ENCODE results near the gene KATNB1.

GRCh38 chr16:57754354-57755060 lies 18.9 kb downstream of the KATNB1 start:
- TF ChIP-seq CTCF (conservative IDR thresholded peaks at IDR 0.05; ENCODE audit: low read depth in 2 of 2) (no peak), EZH2phosphoT487 (IDR thresholded peaks at IDR 0.05; ENCODE audit: unreplicated experiment) (no peak), POLR2AphosphoS5 (IDR thresholded peaks at IDR 0.05; ENCODE audit: low read depth) (no peak), EZH2 (IDR thresholded peaks at IDR 0.05; ENCODE audit: low read depth, unreplicated experiment) (no peak), JUNB (IDR thresholded peaks at IDR 0.05; ENCODE audit: unreplicated experiment) (no peak), STAT1 (IDR thresholded peaks at IDR 0.05; ENCODE audit: unreplicated experiment) (no peak), NANOG (IDR thresholded peaks at IDR 0.05; ENCODE audit: borderline replicate concordance) (no peak), ETS1 (IDR thresholded peaks at IDR 0.05) (no peak)
- TF ChIP-seq, protein P1, sequence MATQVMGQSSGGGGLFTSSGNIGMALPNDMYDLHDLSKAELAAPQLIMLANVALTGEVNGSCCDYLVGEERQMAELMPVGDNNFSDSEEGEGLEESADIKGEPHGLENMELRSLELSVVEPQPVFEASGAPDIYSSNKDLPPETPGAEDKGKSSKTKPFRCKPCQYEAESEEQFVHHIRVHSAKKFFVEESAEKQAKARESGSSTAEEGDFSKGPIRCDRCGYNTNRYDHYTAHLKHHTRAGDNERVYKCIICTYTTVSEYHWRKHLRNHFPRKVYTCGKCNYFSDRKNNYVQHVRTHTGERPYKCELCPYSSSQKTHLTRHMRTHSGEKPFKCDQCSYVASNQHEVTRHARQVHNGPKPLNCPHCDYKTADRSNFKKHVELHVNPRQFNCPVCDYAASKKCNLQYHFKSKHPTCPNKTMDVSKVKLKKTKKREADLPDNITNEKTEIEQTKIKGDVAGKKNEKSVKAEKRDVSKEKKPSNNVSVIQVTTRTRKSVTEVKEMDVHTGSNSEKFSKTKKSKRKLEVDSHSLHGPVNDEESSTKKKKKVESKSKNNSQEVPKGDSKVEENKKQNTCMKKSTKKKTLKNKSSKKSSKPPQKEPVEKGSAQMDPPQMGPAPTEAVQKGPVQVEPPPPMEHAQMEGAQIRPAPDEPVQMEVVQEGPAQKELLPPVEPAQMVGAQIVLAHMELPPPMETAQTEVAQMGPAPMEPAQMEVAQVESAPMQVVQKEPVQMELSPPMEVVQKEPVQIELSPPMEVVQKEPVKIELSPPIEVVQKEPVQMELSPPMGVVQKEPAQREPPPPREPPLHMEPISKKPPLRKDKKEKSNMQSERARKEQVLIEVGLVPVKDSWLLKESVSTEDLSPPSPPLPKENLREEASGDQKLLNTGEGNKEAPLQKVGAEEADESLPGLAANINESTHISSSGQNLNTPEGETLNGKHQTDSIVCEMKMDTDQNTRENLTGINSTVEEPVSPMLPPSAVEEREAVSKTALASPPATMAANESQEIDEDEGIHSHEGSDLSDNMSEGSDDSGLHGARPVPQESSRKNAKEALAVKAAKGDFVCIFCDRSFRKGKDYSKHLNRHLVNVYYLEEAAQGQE (IDR thresholded peaks at IDR 0.05; ENCODE audit: unreplicated experiment) = no peak

Measured in GM23338 (cell line).